Thyroid gland (tissue), 4 donors: ENCODE data around the gene SH2D4B.

Experiments
- CTCF ChIP-seq, 6 experiments: fragments of 200-600 bp in 3 of 6; fragments of 450-650 bp in 3 of 6; sonication (generic) in 3 of 6; IDR thresholded peaks; one replicate each; pipeline ENCODE4 v1.5.1; 2016 to 2019; ENCODE audit warnings: antibody characterized with exemption in 6 of 6, mild to moderate bottlenecking in 2 of 6, inconsistent platforms in 1 of 6, moderate library complexity in 1 of 6
- POLR2A ChIP-seq, 2 donors: fragments of 450-650 bp; IDR thresholded peaks; one replicate each; pipeline ENCODE4 v1.6.1; 2017; ENCODE audit warnings: antibody characterized with exemption in 2 of 2, mild to moderate bottlenecking in 2 of 2, moderate library complexity in 1 of 2

- TF ChIP-seq POLR2A (IDR thresholded peaks at IDR 0.05) (no peak), CTCF (IDR thresholded peaks at IDR 0.05) (no peak)
Observed at GRCh38 chr10:80552151-80552646, 14.5 kb downstream of the SH2D4B start.
